Ramos (cell line): ENCODE results near the gene NANOS3.

Source experiments
- in situ Hi-C: fragments of 300-500 bp; cut with MboI; formaldehyde crosslinking; loops from one replicate; pipeline ENCODE4 v1.14.3; 2022; ENCODE audit warnings: low sequenced_read_pairs; ENCODE audit not compliant: unreplicated experiment

Gene NANOS3

DNA sequence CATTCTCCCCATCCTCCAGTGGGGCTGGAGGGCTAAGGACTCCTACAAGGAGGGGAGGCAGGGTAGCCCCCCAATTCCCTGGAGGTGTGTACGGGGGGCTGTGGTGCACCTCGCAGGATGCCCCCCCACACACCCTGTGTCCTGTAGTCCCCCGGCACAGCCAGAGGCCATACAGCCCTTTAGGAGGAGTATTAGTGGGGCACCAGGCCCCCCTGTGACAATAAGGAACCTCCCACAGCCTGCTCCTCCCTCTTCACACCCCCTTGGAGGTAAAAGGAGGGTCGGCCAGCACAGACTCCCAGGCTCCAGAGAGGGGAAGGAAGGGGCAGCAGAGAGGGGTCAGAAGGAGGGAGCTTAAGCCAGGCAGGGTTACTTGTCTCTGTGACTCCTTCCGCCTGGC lies at the start of gene NANOS3:
TSS of gene NANOS3 (plus strand) at position 301 of the 400 bp plus-strand sequence. CDS start 115 bp downstream, outside the sequence.
- in situ Hi-C loops: loop anchor here (10.0 kb wide), 1 partner anchor 602 kb away; no protein-coding TSS in a partner anchor

DNA sequence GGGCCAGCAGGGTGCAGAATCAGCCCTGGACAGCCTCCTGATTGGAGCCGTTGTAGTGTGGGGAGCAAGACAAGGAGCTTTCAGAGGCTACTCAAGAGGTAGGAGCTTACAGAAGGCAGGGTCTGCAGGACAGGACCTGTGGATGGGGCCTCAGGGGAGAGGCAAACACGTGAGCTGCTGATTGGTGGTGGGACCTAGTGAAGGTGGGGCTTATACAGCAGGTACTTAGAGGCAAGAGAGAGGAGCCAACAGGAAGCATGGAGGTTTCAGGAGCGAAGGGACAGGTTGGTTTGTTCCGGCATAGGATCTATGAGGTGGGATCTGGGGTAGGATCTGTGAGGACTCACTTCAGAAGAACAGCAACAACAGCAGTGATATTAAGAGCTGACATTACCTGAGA lies 49.3 kb upstream of the NANOS3 start:
- in situ Hi-C loops: no loop called here

DNA sequence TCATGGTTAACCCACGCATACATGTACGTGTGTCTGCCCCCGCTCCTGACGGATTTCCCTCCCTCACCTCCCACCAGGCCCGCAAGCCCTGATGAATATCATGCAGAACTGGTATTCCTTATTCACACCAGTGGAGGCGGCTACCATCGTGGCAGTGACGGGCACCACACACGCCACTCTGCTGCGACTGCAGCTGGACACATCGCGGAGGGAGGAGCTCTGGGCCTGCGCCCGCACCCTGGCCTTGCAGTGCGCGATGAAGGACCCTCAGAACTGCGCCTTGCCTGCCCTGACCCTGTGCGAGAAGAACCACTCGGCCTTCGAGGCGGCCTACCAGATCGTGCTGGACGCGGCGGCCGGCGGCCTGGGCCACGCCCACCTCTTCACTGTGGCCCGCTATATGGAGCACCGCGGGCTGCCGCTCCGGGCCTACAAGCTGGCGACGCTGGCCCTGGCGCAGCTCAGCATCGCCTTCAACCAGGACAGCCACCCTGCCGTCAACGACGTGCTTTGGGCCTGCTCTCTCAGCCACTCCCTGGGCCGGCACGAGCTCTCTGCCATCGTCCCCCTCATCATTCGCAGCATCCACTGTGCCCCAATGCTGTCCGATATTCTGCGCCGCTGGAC lies 46.7 kb upstream of the NANOS3 start:
- in situ Hi-C loops: no loop called here

DNA sequence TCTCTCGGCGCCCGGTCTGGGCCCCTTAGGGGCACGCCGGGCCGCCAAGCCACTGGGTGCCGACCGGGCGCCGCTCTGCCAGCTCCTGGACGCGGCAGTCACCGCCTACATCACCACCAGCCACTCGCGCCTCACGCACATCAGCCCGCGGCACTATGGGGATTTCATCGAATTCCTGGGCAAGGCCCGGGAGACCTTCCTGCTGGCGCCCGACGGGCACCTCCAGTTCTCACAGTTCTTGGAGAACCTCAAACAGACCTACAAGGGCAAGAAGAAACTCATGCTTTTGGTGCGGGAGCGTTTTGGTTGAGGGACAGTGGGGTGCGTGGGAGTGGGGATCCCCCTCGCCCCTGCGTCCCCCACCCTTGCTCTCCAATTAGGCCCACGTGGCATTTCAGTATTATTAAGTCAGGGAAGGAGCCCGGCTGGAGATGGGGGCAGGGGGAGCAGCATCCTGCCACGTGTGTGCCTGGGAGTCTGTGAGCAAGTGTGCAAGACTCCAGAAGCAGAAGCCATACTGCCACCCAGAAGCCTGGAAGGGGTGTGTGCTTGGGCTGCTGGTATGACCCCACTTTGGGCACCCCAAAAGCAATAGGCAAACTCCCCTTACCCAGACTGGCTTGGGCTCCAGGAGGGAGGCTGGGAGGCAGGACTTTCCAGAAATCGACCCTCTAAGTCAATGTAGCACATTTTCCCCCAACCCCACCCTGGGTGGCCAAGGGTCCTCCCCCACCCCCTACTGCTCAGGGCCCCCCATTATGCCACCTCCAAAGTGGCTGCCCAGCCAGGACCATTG lies 46.0 kb upstream of the NANOS3 start:
- in situ Hi-C loops: no loop called here

DNA sequence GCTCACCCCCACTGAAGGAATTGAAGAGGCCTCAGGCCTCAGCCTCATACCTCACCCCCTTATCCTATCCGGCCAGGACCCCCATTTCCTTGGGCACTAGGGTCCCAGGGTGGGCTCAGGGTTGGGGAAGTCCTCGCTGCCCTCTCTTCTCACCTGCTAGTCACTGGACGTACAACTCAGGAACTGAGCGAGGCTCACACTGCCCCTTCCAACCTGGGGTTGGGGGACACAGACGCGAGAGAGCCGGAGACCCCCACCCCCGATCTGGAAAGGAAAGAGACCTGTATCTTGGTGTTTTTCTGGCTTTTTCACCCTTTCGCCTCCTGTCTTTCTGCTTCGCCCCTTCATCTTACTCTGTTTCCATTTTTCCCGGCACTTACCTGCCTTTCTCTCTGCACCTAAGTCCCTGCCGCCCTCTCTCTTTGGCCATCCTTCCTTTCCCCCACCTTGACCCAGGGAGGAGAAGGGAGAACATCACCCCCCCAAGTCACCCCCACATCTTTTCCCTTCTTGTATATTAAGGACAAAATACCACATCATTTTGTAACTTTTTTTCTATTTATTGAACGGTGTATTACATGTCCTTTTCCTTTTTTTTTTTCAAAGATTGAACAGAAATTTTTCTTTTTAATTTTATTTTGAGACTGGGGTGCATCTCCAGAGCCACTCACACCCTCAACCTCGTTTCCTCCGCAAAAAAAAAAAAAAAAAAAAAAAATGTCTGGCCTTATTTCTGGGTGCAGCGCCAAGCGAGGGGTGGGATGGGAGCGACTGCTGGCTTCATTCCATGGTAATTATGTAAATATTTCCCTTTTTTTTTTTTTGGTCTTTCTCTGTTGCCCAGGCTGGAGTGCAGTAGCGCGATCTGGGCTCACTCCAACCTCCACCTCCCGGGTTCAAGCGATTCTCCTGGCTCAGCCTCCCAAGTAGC lies 45.1 kb upstream of the NANOS3 start:
- in situ Hi-C loops: no loop called here

DNA sequence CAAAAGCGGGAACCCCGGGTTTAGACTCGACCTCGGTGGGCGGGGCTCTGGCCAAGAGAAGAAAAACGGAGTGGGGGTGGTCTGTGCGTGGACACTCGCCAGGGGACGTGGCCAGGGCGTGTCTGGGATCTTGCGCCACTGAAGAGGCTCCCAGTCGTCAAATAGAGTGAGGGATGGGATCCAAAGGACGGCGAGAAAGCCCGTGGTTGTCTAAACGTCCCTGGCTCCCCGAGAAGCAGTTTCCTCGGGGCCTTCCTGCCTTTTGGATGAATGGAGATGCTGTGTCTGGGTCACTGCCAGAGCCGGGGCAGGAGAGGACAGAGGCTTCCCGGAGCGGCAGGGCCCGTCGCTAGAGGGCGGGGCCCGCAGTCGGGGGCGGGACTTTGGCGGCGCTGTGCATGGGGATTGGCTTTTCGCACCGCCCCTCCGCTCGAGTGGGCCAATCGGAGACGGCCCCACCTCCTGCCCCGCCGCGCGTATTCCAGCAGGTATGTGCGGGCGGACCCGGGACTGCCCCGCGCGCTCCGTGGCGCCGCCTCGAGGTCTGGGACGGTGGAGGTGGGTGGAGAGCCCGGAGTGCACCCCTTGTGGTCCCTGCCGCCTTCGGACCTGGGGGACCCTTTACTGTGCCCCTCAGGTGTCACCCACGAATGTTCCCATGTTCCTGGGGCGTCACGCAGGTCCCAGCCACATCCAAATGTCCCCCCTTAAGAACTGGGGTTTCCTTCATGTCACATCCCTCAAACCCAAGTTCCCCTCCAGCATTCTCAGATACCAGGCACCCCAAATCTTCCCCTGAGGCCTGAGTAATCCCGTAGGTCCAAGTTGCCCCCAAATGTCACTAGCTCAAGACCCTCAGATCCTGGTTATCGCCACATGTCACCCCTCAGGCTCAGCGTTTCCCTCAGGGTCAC lies 43.3 kb upstream of the NANOS3 start:
- in situ Hi-C loops: no loop called here

DNA sequence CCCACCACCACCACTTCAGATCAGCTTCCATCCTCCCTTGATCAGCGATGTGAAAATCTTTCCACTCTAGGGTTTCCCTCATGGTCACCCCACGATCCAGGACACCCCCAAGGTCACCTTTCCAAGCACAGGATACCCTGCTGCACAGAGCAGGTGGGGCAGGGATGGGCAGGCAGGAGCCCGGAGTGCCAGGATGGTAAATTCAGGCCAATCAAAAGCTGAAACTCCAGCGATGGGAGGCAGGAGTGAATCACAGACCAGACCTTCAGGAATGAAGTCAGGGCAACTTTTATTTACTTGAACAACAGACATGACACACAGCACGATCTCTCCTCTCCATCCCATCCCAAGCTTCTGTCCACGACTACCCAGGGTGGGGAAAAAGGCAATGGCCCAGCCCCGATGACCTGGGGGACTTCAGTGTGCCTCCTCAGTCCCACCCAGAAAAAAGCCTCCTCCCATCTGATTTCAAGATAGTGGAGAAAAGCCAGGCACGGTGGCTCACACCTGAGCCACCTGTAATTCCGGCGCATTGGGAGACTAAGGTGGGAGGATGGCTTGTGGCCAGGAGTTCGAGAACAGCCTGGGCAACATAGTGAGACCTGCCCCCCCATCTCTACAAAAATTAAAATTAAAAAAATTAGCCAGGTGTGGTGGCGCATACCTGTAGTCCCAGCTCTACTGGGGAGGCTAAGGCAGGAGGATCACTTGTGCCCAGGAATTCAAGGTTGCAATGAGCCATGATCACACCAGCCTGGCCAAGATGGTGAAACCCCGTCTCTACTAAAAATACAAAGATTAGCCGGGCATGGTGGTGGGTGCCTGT lies 42.5 kb upstream of the NANOS3 start:
- in situ Hi-C loops: no loop called here

DNA sequence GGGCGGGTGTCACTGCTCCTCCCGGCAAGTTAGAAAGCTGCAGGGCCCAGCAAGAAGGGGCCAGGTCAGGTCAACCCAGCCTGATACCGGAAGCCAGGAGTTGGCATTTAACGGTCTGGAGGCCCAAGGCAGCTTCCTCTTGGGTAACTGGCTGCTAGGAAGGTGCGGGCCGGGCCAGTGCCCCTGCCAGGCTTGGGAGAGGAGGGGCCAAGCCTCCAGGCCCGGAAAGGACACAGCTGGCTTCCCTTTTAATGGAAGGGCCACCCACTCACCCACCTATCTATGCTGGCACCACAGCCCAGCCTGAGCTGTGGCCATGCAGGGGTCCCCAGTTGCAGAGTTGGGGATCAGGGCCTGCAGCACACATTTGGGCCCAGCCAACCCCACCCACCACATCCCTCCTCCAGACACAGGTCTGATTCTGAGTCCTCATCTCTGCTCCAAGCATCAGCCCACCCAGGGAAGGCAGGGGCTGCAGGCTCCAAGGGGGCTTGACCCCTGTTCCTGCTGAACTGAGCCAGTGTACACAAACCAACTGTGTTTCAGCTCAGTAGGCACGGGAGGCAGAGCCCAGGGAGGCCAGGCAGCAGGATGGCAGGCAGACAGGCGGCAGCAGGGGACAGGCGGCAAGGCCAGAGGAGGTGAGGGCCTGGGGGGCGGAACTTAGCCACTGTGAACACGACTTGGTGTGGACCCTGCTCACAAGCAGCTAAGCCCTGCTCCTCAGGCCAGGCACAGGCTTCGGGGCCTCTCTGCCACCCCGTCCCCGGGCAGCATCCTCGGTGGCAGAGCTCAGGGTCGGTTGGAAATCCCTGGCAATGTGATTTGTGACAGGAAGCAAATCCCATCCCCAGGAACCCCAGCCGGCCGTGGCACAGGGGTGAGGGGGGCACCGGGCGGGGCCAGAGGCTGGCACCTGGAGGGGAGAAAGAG lies 40.9 kb upstream of the NANOS3 start:
- in situ Hi-C loops: no loop called here

DNA sequence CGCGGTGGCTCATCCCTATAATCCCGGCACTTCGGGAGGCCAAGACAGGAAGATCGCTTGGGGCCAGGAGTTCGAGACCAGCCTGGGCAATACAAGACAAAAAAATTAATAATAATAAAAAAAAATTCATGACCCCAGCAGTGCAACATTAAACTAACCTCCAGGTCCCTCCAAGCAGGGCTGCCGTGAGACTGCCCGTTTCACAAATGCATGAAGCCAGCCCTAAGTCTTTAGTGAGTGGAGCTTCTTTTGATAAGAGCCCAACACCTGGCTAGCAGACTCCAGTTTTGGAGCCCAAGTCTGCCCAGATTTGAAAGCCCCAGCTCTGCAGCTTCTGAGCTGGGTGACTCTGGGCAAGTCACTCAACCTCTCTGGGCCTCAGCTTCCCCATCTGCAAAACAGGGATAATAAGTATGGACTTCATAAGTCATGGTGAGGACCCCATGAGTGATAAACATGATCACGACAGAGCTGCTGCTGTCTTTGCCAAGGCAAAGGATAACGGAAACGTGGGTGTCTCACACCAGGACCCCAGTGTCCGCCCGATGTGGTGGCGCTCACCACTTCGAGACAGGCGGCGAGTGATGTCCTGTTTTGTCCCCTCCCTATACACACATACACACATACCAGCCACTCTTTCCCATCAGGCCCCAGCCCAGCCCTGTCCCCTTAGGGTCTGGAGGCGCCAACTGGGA lies 38.4 kb upstream of the NANOS3 start:
- in situ Hi-C loops: no loop called here

DNA sequence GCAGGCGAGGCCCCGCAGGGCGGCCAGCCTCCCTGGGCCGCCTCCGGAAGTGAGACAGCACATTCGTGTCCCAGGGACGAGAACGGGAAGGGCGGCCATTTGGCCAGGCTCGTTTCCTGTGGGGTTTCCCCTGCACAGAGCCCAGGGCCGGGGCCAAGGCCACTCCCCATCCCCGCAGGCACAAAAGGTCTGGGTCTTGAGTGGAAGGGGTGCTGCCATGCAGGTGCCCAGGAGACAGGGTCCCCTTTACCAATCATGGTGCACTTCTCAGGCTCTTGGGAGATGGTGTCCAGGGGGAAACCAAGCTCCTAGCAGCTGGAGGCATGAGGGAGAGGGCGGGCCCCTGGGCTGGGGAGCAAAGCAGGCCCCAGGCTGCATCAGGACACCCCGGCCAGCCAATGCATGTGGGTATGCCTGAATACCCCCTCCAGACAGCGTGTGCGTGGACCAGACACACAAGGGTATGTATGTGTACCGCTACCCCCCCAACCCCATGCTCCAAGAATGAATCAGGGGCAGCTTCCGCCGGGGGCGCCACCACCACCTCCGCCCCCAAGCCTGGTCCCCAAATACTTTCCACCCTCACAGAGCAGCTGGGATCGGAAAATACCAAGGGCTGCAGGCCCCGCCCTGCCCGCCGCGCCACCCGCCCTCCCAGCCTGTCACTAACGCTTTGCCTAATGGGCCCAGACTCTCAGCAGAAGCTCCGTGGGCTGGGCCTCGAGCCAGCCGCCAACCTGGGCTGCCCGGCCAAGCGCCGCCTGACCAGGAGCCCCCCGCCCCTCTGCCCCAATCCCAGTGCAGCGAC lies 37.6 kb upstream of the NANOS3 start:
- in situ Hi-C loops: no loop called here

DNA sequence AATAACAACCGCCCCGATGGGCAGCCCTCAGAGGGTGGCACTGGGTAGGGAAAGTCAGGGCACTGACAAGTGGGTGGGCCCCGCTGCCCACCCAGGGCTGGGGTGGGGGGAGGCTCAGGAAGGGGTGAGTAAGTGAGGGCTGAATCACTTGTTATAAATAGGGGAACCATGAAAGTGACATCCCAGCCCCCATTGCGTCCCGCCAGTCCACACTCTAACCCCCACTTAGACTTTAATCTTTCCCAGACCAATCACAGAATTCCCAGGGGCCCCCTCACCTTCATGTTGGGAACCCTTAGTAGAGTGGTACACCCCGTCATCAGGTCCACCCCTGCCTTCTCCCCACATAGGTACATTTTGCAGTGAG lies 37.0 kb upstream of the NANOS3 start:
- in situ Hi-C loops: no loop called here

DNA sequence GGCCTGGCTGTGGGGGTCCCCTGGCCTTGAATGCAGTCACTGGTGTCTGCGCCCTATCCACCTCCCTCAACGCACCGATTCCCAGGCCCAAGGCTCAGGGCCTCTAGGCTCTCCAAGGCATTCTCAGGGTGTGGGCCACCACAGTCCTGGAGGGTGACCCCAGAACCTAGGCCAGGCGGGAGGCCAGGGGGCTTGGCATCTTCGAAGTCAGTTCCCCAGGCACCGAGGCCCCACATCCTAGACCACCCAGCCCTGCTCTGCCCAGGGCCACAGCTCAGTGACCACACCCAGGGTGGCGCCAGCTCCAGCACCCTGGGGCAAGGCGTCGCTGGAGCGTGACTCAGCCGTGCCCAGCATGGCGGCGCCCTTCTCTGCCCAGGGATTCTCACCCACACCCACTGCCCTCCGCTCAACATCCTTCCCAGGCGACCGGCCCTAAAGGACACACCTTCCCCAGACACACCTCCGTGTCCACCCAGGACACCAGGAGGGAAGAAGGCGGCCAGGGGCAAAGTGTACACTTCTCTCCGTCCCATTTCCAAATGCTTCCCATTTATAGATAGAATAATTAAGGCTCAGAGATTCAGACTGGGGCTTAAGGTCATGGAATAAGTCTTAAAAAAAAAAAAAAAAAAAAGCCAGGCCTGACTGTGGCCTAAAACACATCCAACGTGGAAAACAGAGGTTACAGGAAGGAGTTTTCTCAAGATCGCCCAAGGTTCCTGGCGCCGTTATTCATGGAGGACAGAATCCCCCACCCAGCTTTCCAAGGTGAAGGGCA lies 36.4 kb upstream of the NANOS3 start:
- in situ Hi-C loops: no loop called here

DNA sequence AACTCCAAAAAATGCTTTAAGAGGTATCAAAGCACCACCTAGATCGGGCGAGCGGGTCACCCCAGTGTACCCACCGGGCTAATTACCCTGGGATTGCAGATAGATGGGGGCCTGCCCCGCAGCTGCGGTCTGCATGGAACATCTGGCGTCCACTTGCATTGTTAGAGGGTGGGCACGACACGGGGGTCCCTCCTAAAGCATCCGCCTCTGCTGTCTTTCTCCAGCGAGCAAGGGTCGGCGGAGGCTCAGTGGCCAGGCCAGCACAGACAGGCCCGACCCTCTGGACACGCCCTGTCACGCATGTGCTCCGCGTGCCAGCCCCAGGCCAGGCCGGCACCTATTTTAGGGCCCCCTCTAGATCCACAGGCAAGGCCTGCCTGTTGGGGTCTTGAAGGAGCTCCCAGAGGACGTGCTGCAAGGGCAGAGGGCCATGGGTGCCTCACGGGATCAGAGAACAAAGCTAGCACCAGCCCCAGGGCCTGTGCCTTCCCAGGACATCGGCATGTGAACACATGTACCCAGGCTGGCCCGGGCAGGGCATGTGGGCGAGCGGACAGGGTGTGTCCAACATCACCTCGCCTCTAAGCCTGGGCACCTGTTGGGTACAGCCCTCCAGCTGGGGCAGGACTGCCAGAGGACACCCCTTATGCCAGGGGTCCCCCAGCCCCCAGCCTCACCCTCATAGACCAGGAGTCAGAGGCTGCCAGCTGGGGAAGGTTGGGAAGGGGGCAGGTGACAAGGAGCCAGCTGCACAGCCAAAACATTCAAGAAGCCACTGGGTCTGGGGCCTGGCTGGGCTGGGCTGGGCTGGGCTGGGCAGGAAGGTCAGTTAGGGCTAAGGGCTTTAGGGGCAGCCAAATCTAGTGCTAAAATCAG lies 35.6 kb upstream of the NANOS3 start:
- in situ Hi-C loops: no loop called here

DNA sequence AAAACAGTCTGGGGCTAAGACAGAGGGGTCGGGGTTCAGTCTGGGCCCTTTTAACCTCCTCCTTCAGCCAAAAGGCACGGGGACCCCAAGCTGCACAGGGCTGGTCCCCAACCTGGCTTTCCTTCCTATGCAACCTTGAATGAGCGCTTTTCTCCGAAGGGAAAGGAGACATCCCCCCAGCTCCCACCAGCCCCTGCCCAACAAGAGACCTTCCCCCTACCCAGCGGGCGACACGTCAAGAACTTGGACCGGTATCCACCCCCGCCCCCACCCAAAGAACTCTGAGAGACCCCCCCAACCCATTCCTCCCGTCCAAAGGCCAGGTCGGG lies 35.0 kb upstream of the NANOS3 start:
- in situ Hi-C loops: no loop called here
